Bone marrow (tissue), 2 donors: ENCODE data around the gene STARD8.
"Not testable (repeated sequence)": the region's sequence is repeated elsewhere in the genome, so short reads cannot be mapped to it uniquely, and the experiment has no call there.

Experiments
- DNase-seq, 2 donors: peaks; one replicate each; lab custom pipeline; 2025; lab: John Stamatoyannopoulos, UW

Gene STARD8

GRCh38 chrX:68647156-68647957, at the start of gene STARD8:
STARD8 (plus strand) TSS chrX:68647666; CDS start chrX:68647883, 217 bp downstream.
- DNase-seq, result no peak

- DNase-seq, result no peak
Observed at GRCh38 chrX:68598841-68599240, 48.6 kb upstream of the STARD8 start.

- DNase-seq, result no peak
Observed at GRCh38 chrX:68599256-68600152, 48.0 kb upstream of the STARD8 start.

GRCh38 chrX:68604216-68604615, 43.2 kb upstream of the STARD8 start:
- DNase-seq, result not testable (repeated sequence)

- not testable (repeated sequence) for DNase-seq
Observed at GRCh38 chrX:68614733-68615132, 32.7 kb upstream of the STARD8 start.

GRCh38 chrX:68627986-68628385, 19.5 kb upstream of the STARD8 start:
- no peak for DNase-seq

- DNase-seq, result not testable (repeated sequence)
Observed at GRCh38 chrX:68629936-68630335, 17.5 kb upstream of the STARD8 start.

- DNase-seq, result no peak
Observed at GRCh38 chrX:68631336-68631735, 16.1 kb upstream of the STARD8 start.

GRCh38 chrX:68632491-68632890, 15.0 kb upstream of the STARD8 start:
- DNase-seq, result no peak

- DNase-seq, result no peak
Observed at GRCh38 chrX:68633981-68634380, 13.5 kb upstream of the STARD8 start.

- no peak for DNase-seq
Observed at GRCh38 chrX:68634649-68635227, 12.7 kb upstream of the STARD8 start.

- DNase-seq, result no peak
Observed at GRCh38 chrX:68640661-68641060, 6.8 kb upstream of the STARD8 start.

- no peak for DNase-seq
Observed at GRCh38 chrX:68644861-68645260, 2.6 kb upstream of the STARD8 start.

GRCh38 chrX:68646421-68646820, 1.0 kb upstream of the STARD8 start:
- no peak for DNase-seq

- DNase-seq, result no peak
Observed at GRCh38 chrX:68648960-68649359, 1.5 kb downstream of the STARD8 start.

- DNase-seq, result no peak
Observed at GRCh38 chrX:68650491-68650890, 3.0 kb downstream of the STARD8 start.

- DNase-seq, result no peak
Observed at GRCh38 chrX:68651110-68651509, 3.6 kb downstream of the STARD8 start.

GRCh38 chrX:68652326-68653170, 5.1 kb downstream of the STARD8 start:
- DNase-seq, result no peak

- DNase-seq, result no peak
Observed at GRCh38 chrX:68654693-68655092, 7.2 kb downstream of the STARD8 start.

- DNase-seq, result not testable (repeated sequence)
Observed at GRCh38 chrX:68656473-68656872, 9.0 kb downstream of the STARD8 start.

GRCh38 chrX:68658530-68658929, 11.1 kb downstream of the STARD8 start:
- no peak for DNase-seq

- DNase-seq, result no peak
Observed at GRCh38 chrX:68659385-68659784, 11.9 kb downstream of the STARD8 start.
